ENCODE results near the gene INTS7.
"Not testable (repeated sequence)": the region's sequence is repeated elsewhere in the genome, so short reads cannot be mapped to it uniquely, and the experiment has no call there.

The INTS7 gene

GRCh38 chr1:211973541-211973940, 61.8 kb downstream of the INTS7 start:
- DNase-seq = no peak

DNA sequence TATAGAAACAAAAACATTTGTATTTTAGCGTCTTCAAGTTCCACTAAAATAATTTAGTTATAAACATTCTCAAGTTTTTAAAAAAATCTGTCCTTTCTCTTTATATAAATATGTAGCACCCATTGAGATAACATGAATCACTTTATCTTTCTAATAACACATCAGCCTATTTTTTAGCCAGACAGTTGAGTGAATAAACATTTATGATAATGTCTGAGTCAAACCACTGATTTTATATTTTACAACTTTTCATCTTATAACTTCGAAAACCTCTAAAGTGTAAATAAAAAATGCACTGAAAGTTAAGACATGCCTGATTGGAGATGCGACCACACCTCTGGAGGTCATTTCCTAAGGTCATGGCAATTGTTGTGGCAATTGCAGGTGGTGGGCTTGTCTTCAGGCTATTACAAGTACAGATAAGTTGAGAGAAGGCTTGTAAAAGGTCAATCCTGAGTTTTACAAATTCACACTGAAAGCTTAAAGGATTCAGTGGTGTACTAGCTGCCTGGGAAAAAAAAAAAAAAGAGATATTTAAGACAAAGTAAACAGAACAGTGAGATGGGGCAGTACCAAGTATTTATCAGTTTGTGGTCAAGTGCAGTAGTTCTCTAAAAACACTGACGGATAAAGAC, 67.0 kb downstream of the INTS7 start:
- DNase-seq = no peak

DNA sequence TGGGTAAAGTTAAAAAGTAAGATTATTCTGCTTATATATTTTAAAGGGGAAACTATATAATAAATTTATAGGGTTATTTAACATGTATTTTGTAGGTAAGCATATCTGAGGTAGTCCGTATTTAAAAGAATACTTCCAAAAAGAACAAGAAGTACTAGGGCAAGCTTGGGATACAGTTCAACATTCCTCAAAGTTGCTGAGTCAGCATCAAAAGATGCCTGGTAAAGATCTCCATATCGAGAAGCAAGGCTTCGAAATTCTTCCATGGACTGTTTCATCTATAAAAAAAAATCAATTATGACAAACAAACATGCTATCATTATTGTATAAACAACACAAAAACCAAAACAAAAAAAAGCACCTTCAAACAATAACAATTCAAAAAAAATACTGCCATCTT, 67.7 kb downstream of the INTS7 start:
- no peak for DNase-seq

GRCh38 chr1:211965108-211965805, 70.1 kb downstream of the INTS7 start:
- DNase-seq = no peak

DNA sequence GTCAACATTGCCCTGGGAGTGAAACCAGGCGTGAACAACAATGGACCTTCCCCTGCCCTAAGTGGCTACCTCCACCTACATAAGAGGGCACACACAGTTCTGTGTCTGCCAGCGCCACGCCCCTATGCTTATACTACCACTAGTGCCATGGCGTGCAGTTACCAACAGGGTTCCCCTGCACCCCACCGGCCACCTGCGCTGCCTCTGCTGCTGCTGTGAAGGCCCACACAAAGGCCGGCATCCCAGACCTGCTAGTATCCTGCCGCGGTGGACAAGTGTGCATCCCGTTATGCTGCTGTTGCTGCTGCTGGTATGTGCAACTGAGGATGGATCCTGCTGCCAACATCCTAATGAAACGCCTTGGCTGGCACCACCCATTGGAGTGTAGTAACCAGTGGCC, 75.7 kb downstream of the INTS7 start:
- DNase-seq = no peak

GRCh38 chr1:211959221-211959620, 76.1 kb downstream of the INTS7 start:
- DNase-seq = no peak

GRCh38 chr1:211954028-211954427, 81.3 kb downstream of the INTS7 start:
- DNase-seq = not testable (repeated sequence)

DNA sequence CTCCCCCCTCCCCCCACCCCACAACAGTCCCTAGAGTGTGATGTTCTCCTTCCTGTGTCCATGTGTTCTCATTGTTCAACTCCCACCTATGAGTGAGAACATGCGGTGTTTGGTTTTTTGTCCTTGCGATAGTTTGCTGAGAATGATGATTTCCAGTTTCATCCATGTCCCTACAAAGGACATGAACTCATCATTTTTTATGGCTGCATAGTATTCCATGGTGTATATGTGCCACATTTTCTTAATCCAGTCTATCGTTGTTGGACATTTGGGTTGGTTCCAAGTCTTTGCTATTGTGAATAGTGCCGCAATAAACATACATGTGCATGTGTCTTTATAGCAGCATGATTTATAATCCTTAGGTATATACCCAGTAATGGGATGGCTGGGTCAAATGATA, 81.8 kb downstream of the INTS7 start:
- DNase-seq = not testable (repeated sequence)

- no peak for DNase-seq
Observed at GRCh38 chr1:211952299-211952698, 83.1 kb downstream of the INTS7 start.

- no peak for DNase-seq
Observed at GRCh38 chr1:211951856-211952255, 83.5 kb downstream of the INTS7 start.

- no peak for DNase-seq
Observed at GRCh38 chr1:211948377-211948776, 87.0 kb downstream of the INTS7 start.

DNA sequence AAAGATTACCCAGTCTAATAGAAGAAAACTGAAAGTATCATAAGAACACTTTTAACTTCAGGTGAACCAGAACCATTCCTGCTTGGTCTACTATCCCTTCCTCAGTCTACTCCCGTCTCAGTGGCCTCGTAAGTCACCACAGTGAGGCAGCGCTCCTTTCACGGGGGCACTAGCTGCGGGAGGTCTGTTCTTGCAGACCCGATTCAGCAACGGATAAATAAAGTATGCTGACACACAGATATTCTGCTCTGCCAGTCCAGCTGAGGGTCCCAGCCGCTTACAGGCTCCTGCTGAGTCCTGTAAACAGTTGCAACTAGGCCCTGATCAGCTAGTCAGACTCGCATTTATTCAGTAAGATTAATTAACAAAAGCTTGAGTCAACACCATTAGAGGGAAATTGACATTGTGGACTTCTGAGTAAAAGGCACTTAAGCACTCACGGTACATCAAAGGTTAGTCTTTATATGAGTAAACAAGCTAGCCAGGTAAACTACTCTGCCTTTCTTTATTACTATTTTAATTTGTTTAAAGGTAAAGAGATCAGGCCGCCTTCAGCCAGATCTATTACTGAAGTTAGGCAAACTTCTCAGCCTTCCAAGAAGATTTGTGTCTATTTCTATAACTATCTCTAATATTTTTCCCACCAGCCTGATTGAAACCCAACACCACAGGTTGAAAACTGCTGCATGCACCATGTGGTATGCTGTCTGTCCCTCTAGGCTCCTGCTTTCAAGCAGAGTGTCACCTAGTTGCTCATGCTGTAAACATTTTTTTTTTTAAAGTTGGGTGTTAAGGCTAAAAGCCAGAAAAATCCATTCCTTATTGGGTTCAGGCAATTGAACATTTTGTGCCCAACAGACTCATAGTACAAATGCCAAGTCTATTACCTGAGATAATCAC, 87.7 kb downstream of the INTS7 start:
- DNase-seq = no peak

DNA sequence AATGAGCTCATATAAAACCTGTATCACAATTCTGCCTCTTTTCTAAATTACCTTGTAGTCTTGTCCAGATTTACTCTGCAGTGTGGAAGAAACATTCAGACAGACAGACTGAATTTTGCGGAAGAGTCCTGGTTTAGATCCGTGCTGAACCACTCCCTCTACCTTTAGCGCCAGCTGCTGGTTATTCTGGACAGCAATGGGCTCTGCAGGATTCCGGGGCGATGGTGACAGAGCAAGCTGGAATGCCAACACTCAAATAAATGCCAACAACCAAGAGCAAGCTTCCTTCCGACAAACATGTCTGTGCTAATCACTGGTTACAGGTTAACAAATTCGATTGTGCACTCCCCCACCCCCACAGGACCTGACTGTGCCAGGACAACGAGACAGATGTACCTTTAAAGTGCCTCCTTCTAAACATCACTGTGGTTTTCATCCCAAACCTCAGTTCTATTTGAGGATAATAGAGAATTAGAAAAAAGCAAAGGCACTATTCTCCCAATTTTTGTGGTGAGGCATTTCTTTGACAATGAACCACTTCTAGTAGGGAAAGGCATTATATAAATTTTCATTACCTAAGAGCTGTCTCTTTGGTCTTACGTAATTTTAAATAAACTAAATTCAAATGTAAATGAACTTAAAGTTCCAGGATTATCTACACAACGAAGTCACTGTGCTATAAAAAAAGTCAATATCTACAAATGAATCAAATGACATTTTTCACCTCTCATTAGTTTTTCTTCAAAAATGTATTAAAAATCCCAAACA, 90.4 kb downstream of the INTS7 start:
- DNase-seq = no peak

GRCh38 chr1:211942583-211942982, 92.8 kb downstream of the INTS7 start:
- no peak for DNase-seq

GRCh38 chr1:211939876-211940468, 95.4 kb downstream of the INTS7 start:
- no peak for DNase-seq

GRCh38 chr1:211938561-211938997, 96.8 kb downstream of the INTS7 start:
- DNase-seq = no peak

GRCh38 chr1:211937422-211937821, 97.9 kb downstream of the INTS7 start:
- not testable (repeated sequence) for DNase-seq

DNA sequence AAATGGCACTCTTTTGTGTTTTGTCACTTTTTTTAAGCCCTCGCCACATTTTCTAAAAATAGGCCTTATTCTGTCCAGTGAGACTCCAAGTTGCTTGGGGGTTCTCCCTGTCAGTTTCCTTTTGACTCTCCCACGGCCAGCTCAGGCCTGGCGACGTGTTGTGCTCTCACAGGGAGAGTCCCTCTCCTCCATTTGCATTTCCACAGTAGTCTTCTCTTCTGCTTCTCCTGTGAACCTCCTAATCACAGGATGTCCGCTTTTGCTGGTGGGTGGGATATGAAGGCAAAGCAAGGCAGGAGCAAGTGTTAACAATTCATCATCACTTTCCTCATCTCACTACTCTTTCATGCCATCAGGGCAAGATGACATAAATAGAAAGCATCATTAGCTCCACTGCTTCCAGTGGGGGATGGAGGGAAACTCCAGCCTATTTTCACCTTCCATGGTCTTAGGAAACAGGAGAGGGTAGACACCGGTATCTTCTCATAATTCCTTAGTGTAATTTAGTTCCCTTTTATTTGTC, 99.8 kb downstream of the INTS7 start:
- DNase-seq = no peak

- no peak for DNase-seq
Observed at GRCh38 chr1:211933946-211934714, 101.2 kb downstream of the INTS7 start.

DNA sequence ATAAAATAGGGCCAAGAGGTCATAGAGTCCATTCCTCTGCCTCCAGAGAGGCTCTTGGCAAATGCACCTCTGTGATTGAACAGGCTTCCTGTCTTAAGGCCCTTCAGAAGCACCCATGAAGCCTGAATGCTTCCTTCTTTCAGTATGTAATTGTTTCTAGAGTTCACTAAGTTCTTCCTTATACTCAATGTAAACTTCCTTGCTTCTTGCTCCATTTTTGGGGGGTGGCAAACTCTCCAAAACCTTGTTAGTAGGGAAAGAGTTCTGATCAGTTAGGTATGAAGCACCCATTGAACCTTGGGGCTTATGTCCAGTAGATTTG, 102.5 kb downstream of the INTS7 start:
- no peak for DNase-seq

GRCh38 chr1:211932231-211932932, 103.0 kb downstream of the INTS7 start:
- DNase-seq = no peak

Measured in activated gamma-delta T cell treated with Interleukin-2 at 50 U/mL for 16 hours (primary cell).